NCI-H2196 treated with DMSO at 0.1 percent for 48 hours (cell line): ENCODE measurements around the gene HEATR5B.
"Not testable (repeated sequence)": the region's sequence is repeated elsewhere in the genome, so short reads cannot be mapped to it uniquely, and the experiment has no call there.

ENCODE experiments used
- DNase-seq: peaks from one replicate; lab custom pipeline; 2025; ENCODE audit not compliant: unreplicated experiment; lab: John Stamatoyannopoulos, UW

HEATR5B gene

GRCh38 chr2:36982467-36982866 is 101.7 kb downstream of the HEATR5B start:
- DNase-seq: no peak

DNA sequence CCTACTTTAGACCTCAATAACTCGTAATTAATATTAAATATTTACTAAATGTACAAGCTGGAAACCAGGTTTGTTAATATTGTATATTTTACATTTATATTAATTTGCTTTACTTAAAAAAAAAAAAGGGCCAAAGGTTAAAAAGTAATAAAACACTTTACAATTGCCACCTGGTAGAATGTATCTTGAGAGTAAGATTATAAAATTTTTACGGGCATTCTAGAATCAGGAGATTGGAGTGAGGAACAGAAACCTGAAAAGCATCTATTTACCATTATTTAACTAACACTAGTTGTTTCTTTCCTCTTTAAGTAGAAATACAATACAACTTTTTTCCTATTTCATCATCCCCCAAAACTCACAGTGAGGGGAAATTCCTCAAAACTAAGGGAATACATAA is 102.3 kb downstream of the HEATR5B start:
- no peak for DNase-seq

DNA sequence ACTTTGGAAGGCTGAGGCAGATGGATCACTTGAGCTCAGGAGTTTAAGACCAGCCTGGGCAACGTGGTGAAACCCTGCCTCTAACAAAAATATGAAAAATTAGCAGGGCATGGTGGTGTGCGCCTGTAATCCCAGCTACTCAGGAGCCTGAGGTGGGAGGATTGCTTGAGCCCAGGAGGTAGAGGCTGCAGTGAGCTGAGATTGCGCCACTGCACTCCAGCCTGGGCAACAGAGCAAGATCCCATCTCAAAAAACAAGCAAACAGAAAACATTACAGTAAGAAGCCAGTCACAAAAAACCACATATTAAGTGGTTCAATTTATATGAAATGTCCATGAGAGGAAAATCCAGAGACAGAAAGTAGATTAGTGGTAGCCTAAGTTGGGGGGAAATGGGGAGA is 105.2 kb downstream of the HEATR5B start:
- DNase-seq: not testable (repeated sequence)

GRCh38 chr2:36976065-36976464 is 108.1 kb downstream of the HEATR5B start:
- no peak for DNase-seq

- DNase-seq: no peak
Measured at GRCh38 chr2:36975306-36975705, 108.9 kb downstream of the HEATR5B start.

DNA sequence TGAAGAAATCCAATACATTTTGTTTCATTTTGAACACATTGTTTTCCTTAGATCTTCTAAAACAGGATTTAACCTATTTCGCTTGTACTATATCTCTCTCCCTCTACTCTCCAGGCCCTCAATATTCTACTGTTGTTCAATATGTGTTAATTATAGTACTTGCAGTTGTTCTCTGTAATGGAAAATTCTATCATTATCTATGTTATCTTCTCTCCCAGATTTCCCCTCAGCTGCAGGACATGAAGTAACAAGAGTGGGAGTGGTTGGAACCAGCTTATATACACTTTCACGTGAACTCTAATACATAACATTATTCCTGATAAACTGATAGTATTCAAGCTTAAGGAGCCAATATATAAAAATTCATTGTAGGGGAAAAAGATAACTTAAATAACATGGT is 110.9 kb downstream of the HEATR5B start:
- no peak for DNase-seq

GRCh38 chr2:36971990-36972389 is 112.2 kb downstream of the HEATR5B start:
- no peak for DNase-seq

GRCh38 chr2:36967236-36967876 is 116.8 kb downstream of the HEATR5B start:
- no peak for DNase-seq

DNA sequence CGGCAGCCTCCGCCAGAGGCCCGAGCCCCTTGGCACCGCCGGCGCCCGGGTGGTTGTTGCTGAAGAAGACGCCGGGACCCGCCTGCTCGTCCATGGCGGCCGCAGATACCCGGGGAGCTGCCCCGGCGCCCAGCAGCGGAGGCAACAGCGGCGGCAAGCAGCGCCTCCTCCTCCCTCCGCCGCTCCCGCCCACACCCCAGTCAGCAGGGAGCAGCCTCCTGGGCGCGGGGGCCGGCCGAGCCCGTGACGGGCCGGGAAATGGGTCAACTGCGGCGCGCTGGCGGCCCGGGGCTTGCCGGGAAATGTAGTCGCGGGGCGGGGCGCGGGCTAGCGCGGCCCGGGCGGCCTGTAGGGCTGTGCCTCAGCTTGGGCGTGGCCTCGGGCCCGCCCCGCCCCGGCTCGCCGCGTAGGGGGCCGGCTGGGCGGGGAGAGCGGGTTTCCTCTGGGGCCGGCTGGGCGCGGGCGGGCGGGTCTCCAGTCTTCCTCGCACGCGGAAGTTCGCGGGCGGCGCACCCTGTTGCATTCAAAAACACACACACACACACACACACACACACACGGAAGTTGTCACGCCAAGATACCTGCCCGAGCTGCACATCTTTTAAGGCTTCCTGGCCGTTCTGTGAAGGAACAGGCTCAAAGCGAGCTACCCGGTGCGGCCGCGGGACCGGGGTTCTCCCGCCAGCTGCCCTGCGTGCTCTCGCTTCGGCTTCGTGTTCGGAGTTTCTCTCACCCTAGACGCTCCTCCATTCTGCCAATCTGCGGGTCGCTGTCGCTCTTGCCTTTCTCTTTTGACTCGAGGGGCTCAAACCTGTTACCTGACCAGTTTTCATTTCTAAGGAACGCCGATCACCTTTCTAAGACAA is 117.6 kb downstream of the HEATR5B start, which contains the start of gene STRN:
Gene STRN (minus strand): TSS at position 167 of the 866 bp plus-strand sequence. CDS start 73 bp downstream, at position 94.
- DNase-seq: peak; percentile 95

DNA sequence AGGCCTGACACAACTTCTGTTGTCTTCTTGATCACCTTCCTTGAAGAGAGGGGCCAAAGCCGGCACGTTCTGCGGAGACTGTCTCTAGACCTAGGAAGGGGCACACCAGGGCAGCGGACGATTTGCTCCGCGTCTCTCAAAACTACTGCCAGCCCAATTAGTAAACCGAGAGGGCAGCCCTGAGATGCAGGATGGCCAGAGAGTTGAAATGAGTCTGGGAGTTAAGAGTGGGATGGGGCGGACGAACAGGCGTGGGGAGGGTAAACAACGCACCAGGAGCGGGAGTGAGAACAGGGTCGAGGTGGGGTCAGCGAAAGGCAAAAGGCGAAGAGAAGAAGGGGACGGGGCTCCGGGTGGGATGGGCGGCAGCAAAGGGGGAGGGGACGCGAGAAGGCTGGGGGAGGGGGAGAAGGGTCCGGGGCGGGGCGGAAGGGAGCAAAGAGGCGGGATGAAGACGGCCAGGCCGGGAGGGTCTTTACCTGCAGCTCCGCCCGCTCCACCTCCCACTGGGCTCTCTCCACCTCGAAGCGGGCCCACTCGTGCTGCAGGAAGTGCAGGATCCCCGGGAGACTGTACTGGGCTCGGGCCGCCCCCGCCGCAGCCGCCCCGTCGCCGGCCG is 118.3 kb downstream of the HEATR5B start:
- no peak for DNase-seq

GRCh38 chr2:36965206-36965605 is 119.0 kb downstream of the HEATR5B start:
- no peak for DNase-seq

GRCh38 chr2:36964496-36965058 is 119.6 kb downstream of the HEATR5B start:
- DNase-seq: no peak

DNA sequence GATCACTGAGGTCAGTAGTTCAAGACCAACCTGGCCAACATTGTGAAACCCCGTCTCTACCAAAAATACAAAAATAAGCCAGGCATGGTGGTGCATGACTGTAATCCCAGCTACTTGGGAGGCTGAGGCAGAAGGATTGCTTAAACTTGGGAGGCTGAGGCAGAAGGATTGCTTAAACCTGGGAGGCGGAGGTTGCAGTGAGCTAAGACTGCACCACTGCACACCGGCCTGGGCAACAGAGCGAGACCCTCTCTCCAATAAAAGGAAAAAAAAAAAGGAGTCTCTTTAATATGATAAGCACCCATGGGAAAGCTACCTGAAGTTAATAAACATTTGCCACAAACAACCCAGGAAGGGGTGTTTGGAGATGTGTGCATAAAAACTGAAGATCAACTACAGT is 120.4 kb downstream of the HEATR5B start:
- no peak for DNase-seq

DNA sequence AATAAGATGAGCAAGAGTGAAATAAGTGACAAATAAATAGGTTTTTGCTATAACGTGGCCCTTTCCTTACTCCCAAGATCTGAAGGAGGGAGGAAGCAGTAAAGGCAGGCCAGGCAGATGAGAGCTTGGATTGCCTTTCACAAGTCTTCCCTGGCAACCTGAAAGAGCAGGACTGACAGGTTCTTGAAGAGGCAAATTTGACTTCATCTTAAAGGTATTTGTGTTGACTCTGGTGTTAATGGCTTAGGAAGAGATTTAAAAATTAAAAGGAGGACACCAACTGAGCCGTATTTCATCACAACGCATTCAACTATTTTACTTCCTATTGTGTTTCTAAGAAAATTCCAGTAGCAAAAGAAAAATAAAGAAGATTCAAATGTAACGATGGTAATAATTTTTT is 121.1 kb downstream of the HEATR5B start:
- no peak for DNase-seq

DNA sequence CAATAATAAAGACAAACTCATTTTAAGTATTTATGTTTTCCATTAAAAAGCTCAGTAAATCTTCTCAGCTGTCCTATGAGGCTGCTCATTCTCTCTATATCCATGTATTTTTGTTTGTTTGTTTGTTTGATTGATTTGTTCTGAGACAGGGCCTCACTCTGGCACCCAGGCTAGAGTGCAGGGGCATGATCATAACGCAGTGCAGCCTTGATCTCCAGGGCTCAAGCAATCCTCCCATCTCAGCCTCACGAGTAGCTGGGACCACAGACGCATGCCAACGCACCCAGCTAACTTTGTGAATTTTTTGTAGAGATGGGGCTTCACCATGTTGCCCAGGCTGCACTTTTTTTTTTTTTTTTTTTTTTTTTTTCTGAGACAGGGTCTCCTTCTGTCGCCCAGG is 123.4 kb downstream of the HEATR5B start:
- no peak for DNase-seq

DNA sequence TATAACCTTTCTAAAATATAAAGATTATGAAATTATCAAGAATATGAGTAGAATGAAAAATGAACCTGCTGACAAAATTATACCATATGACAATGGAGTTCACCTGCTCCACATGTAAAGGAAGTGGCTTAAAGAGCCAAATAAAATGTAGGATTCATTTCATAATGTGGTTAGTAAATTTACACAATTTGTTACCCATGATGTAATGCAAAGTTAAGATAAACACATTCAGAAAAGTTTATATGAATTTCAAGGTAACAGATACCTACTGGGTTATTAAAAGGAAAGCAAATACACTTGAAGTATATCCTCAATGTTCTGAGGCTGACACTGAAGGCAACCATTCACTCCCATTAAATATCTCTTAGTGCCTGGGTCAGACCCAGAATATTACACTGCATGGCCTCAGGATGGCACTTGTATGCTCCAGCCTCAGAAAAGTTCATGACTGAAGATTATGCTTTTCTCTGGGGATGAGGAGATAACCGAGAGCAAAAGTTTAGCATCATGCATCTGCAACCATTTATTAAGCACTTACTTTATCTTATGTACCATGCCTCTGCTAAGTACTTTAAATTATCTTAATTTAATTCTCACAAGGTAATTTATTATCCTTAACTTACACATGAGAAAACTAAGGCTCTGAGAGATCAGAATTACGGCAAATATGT is 124.0 kb downstream of the HEATR5B start:
- no peak for DNase-seq

- no peak for DNase-seq
Measured at GRCh38 chr2:36954977-36955607, 129.1 kb downstream of the HEATR5B start.

DNA sequence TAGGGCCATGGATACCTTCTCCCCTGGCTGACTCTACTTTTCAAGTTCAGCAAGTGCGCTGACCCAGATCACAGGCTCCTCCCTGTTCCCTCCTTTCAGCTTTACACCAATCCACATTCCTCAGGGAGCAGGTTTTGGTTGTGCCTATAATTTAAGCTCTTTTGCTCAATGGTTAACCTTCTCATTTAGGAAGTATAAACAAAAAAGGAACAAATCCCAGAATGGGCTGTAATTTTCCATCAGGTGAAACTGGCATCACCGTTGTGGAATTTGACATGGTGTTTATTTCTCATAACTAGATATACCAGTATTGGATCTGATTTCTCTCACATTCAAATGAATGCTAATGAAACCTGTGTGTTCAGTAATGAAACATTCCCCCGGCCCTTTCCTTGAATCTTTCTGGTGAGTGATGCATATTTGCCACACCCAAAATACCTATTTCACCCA is 131.4 kb downstream of the HEATR5B start:
- no peak for DNase-seq

DNA sequence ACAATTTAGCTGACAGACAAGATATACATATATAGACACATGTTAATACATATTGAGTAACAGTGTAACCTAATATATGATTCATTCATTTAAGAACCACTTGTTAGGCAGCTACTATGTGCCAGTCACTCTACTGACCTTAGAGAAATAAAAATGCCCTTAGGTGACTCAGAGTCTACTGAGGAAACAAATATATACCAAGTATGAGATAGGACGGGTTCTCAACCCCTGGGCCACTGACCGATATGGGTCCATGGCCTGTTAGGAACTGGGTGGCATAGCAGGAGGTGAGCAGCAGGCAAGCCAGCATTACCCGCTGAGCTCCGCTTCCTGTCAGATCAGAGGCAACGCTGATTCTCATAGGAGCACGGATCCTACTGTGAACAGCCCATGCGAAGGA is 132.6 kb downstream of the HEATR5B start:
- DNase-seq: no peak

DNA sequence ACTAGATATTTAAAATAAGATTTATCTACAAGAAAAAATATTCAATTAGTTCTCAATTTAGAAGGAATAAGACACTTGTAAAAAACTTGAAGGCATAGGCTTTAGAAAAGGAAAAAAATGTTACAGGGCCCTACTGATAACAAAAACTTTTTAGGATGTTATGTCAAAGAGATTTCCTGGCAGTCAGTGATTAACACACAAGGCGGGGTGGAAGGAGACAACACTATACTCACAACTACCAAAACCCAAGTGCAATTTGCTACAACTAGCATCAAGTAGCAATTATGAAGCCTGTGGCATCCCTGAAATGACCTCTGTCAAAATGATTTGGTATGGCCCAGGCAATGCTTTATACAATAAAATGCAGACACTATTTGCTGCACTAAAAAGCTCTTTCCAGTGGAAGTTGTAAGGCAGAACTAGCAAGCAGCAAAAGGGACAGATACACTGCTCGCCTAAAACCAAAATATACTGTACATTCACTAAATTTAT is 133.1 kb downstream of the HEATR5B start:
- no peak for DNase-seq
